Bone marrow (tissue), 2 donors: ENCODE results near the gene DNLZ.

ENCODE experiments used
- DNase-seq, 2 donors: peaks; one replicate each; lab custom pipeline; 2025; lab: John Stamatoyannopoulos, UW

DNLZ gene

DNA sequence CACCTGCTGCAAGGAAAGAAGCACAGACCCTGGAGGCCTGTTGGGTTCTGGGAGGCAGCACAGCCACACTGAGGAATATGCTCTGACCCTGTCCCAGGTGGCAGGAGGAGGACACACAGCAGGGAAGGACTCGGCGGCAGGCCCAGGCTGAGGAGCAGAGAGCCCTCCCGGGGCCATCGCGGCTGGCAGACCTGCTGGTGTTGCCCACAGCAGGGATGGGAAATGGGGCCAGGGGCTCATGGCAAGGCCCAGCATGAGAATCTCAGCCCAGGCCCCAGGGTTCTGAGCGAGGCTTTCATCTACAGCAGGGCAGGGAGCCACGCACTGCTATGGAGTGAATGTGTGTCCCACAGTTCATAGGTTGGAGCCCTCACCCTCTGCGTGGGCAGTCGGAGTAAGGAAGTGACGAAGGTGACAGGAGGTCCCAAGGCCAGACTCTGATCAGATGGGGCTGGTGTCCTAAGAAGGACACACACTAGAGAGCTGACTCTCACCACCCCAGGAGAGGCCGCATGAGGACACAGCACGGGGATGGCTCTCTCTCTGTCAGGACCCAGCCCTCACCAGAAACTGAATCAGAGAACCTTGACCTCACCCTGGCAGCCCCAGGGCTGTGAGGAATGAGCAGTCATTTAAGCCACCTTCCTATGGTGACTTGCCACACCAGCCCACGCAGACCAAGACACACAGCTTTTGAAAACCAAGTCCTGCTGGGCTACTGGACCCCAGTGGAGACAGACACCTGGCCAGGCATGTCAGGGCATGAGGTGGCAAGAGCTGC is 46.5 kb downstream of the DNLZ start:
- DNase-seq, result no peak

DNA sequence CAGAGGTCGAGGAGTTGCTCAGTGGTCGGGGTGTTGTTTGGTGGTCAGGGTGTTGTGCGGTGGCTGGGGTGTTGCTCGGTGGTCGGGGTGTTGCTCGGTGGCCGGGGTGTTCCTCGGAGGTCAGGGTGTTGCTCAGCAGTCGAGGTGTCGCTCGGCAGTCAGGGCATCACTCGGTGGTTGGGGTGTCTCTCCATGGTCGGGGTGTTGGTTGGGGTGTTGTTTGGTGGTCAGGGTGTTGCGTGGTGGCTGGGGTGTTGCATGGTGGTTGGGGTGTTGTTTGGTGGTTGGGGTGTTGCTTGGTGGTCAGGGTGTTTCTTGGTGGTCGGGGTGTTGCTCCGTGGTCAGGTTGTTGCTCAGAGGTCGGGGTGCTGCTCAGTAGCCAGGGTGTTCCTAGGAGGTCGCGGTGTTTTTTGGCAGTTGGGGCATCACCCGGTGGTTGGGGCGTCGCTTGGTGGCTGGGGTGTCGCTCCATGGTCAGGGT is 47.2 kb downstream of the DNLZ start:
- no peak for DNase-seq

DNA sequence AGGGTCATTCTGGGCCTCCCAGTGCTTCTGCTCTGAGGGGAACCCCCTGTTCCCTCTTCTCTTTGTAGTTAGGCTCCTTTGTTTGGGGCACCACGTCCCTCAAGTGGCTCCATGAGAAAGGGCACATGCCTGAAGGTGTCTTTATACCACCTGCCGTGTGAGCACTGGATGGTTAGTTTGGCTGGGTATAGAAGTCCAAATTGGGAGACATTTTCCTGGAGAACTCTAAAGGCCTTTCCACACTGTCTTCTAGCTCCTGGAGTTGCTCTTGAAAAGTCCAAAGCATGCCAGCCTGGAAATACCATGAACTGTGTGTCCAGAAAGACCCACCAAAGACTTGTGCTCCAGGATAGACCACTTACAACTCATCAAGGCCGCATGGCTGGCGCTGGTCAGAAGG is 48.6 kb downstream of the DNLZ start:
- no peak for DNase-seq

DNA sequence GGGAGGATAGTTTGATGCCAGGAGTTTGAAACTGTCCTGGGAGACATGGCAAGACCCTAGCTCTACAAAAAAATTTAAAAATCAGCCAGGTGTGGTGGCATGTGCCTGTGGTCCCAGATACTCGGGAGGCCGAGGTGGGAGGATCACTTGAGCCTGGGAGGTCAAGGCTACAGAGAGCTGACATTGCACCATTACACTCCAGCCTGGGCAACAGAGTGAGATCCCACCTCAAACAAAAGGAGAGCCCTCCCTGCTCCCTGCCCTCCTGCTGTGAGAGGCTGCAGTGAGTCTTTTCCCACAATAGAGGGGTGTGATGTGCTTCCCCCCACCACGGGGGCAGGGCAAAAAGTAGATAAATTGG is 49.5 kb downstream of the DNLZ start:
- no peak for DNase-seq

DNA sequence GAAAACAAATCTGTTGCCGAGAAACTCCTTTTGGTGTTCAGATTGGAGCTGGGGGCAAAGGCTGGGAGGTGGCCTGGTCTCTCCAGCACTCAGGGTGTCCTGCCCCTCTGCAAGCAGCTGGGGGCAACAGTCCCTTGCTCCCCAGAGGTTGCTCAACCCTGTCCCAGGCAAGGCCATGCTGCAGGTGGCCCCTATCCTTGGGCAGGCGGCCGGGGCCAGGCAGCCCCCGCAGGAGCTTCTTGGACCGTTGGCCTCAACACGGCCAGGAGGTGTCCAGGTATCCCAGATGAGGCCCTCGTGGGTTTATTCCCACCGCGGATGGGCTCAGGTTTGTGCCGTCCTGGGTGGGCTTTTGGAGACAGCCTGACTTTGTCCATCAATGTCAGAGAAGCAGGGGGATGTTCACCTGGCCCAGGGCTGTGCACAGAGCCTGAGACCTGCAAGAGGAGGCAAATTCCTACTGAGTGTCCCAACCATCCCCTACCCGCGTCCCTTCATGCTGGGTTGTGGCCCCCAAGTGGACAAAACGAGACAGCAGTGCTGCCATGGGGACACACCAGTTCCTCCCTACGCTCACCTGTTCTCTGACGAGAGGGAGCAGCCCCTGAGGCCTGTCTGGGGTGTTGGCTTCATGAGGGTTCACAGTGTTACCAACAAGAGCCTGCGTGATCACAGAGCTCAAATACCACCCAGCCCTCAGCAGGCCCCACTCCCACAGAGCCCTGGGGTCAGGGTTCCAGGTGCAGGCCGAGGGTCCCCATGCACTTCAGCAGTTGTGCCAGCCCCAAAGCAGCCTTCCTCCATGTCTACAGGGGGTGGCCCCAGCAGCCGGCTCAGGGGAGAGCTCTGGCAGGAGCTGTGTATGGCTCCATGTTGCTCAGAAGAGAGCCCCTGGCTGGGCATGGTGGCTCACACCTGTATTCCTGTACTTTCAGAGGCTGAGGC is 50.2 kb downstream of the DNLZ start:
- DNase-seq, result no peak

DNA sequence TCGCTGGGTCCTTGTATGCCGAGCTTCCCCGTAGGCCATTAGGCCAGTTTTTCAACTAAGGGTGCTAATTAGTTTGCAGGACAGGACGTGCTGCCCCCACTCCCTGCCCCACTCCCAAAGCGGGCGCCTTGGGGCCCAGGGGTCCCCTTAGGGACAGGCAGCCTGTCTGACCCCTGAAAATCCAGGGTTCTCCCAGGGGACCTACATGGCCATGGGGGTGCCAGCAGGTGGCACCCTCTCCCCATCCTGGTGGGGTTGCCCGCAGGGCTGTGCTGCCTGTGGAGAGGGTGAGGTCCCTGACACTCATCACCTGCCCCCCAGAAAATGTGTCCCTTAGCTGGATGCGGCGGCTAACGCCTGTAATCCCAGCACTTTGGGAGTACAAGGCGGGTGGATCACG is 51.1 kb downstream of the DNLZ start:
- DNase-seq, result peak in 1 of 2 donors; percentile 38

DNA sequence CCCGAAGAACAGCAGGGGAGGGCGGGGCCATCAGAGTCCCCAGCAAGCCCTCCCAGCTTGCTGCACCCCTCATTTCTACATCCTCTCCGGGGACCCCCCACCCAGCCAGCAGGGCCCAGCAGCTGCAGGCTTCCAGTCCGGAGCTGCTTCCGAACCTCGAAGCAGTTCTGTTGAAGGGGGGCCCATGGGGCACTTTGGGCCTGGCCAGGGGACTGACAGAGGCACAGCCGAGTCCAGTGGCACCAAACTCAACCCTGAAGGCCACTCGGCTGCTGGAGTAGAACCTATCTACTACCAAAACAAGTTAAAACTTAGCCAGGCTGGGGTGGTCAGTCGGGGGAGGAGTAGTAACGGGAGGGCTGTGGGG is 51.6 kb downstream of the DNLZ start:
- DNase-seq, result no peak

DNA sequence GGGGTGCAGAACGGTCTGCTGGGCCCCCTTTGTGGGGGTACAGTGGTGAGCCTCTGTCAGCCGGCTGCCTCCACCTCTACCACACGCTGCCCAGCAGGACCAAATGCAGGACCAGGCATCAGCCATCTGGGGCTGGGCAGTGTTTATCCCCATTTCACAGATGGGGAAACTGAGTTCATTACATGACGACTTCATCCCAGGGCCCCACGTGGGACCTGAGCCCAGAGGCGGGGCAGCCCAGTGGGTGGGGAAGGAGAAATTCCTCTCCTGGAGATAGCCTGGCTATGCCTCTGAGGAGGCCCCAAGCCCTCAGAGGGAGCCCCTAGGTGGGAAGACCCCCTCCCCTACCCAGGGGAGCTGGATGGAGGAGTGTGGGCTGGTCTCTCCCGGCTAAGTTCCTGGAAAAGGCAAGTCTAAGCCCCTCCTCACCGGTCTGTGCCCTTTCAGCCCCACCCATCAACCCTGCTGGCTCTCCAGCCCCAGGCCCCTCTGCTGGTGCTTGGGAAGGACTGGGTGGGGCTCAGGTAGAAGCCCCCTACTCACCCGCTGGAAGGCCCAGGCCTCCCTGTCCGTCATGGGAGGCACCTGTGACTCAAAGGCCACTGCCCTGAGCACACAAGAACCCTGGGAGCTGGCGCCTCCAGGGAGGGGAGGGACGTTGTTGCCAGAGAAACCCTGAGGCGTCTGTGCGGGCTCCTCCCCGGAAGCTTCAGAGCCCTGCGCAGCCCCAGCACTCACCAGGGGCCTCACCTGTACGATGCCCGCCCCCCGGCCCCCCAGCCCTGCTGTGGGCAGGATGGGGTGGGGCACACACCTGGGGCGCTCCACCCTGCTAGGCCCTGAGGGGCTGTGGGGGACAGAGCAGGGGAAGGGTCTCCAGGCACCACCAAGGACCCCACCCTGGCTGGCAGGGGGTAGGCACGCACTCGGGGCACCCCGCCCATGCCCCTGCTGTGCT is 52.2 kb downstream of the DNLZ start:
- DNase-seq, result no peak

DNA sequence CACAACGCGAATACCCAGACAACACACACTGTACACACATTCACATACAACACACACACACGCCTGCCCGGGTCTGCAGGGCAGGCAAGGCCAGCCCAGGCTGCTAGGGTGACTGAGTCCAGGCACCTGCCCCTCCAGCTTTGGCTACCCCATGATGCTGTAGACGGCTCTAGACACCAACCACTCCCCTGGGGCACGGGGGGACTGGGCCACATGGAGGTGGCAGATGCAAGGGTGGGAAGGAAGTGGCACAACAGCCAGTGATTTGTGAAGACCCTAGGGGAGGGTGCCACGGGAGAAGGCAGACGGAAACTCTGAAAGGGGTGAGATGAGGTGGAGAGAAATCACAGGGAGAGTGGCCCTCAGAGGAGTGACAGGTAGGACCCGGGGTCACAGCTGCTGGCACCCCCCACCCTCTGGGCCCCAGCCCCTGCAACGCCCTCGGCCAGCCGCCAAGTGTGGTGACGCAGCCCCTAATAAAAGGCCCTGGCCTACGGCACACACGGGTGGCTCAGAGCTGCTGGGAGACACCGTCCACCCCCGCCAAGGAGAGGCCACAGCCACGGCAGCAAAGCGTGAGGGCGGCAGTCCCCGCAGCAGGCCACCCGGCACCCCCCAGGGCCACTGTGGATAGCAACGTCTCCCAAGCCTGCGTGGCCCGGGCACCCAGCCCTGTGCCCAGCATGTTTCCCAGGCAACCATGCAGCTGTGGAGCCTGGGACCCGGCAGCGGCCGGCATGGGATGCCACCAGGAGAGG is 53.1 kb downstream of the DNLZ start:
- DNase-seq, result peak in 1 of 2 donors; percentile 15

DNA sequence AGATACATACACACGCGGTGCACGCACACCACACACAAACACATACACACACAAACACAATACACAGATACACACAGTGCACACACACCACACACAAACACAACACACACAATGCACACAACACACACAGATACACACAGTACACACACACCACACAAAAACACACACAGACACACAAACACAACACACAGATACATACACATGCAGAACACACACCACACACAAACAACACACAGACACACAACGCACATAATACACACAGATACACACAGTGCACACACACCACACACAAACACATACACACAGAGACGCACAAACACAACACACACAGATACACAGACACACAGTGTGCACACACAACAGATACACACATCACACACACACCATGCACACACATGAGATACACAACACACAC is 53.7 kb downstream of the DNLZ start:
- no peak for DNase-seq
